ENCODE results near the gene SPPL3.

Gene SPPL3

DNA sequence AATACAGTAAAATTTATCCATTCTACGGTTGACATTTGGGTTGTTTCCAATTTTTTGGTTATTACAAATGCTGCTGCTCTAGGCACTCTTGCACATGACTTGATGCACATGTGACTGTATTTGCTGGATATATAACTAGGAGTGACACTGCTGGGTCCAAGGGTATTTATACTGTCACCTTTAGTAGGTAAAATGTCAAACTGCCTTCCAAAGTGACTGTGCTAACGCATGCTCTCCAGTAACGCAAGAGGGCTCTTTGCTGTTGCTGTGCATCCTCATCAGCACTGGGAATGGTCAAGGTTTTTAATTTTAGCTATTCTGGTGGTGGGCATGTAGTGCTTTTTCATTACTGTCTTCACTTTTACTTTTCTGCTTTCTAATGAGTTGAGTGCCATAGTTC lies 116.3 kb downstream of the SPPL3 start:
- DNase-seq (ENCODE audit: low read depth in 2 of 2), result no peak

DNA sequence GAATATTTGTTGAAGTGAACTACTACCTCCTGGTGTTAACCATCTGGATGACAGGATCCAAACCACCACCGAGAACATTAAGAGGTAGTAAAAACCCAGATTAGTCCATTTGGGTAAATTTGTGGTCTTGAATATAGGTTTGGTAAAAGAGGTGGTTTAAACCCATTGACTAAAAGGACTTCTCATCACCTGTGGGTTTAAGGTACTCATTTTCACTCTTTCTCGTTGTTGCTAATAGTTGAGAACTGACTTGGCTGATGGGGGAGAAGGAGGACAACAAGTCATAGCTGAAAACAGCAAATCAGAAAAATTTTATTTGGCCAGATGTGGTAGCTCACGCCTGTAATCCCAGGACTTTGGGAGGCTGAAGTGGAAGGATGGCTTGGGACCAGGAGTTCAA lies 119.4 kb downstream of the SPPL3 start:
- DNase-seq (ENCODE audit: low read depth in 2 of 2), result no peak

DNA sequence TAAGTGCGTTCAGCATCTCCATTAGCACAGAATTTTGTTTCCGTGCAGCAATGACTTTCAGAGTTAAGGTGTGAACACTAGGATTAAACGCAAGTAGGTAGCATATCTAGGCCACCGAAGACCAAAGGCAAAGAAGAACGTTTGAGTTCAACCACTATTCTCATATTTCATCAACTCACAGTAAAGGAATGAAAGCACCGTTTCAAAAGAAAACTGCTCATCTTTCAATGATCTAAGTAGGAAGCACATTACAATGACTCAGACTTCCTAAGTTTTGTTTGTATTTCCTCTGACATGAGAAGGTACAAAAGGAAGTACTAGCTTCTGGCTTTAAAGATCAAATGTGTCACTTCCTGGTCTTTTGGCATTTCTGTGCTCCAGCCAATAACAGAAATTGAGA lies 121.0 kb downstream of the SPPL3 start:
- DNase-seq (ENCODE audit: low read depth in 2 of 2), result no peak

DNA sequence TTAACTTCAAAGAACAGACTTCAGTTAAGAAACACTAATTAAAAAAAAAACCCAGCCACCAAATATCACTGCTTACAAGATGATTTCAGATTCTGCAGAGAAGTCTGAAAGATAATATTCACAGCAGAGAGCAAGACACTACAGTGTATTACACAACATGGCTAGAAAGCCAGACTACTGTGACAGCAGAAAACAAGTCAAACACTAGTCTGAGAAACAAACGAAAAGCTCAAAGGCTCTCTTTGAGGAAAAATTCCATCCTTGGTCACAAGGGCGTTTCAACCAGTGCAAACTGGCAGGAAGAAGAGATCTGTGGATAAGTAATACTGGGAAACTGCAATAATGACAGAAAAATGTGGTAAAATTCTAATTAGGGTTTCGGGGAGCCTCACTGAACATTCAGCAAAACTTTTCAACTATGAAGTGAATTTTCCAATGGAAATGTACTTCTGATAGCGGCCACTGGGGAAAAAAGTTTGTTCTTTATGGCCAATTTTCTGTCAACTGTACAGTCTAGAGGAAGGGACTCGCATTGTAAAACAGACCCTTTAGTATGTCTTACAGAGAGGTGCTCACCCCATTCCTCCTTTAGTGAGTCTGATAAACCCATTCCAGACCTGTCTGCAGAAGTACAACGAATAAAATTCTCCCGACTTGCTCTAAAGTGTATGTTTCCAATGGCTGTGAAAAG lies 128.2 kb downstream of the SPPL3 start:
- no peak for DNase-seq (ENCODE audit: low read depth in 2 of 2)

DNA sequence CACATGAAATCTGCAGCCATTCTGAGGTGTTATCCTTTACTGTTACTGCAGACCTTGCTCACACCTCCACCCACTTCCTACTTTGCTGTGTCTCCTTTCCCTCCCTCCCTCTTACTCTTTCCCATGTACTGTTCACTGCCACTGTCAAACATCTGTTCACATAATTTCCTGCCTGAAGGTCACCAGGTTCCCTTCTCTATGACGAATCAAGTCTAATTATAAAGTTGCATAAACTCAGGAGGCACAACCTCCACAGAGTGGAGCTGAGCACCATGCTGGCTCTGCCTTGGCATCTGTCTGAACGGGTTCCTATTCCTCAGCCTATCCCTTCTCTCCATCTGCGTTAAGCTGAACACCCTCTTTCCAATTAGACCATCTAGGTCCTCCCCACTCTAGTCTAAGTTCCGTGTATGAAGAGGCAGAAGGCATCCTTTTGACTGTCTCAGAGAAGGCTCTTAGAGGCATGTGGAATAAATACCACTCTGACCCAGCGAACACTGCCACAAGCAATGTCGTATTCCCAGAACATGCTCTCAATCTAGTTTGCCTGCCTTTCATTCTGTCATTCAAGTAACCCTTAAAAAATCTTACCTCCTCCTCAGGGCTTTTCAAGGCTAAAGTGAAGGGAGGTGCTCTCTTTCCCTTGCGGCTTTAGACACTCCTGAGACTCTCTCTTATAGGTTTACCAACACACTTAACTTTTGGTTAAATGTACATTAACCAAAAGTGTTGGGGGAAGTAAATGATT lies 129.8 kb downstream of the SPPL3 start:
- no peak for DNase-seq (ENCODE audit: low read depth in 2 of 2)

DNA sequence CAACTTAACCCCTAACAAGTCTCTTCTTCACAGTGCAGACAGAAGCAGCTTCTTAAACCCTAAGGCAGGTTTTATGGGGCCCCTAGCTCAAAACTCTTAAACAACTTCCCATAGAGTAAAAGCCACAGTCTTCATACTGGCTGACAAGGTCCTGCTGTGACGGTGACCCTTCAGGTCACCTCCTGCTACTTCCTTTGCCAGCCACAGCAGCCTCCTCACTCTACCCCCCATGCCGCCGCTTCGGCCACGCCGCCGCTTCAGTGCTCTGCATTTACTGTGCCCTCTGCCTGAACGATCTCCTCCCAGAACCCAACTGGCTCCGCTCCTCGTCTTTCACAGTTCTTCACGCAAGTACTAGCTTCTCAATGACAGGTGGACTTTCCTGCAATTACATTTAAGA lies 133.1 kb downstream of the SPPL3 start:
- no peak for DNase-seq (ENCODE audit: low read depth in 2 of 2)

DNA sequence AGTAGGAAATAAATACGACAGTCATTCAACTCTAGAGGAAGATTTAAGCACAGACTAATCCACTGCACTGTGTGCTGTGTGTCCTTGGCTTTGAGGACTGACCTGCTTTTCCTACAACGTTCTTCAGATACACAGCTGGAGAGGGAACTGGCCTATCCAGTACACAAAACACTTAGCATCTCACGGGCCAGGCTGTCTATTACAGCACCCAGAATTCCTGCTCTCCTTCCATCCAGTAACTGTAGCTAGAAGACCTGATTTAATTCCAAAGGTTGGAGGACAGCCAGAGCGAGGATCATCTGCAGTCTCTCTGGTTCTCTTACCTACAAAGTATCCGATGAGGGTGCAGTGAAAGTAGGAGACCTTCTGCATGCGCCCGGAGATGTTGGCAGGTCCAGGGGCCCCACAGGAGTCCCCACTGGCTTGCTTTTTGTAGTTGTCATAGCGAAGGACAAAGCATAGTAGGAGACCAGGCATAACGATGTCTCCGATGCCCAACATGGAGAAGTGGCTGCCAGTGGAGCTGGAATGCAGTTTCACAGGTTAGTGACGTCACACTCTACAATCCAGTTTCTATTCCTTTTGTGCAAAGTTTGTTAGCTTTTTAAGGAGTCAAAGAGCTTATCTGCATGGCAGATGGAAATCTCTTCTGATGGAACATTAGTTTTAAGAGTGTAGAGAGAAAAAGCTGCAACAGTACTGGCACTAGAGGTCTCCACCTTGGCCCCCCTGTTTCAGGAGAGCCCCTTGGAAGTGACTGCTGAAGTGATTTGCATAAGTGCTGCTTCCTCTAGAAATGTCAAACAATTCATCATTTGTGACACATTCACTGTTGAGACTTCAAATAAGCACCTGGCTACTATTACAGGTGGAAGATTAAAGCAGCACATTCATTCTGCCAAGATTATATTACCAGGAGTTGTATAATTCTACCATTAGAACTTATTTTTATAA lies 136.8 kb downstream of the SPPL3 start:
- no peak for DNase-seq (ENCODE audit: low read depth in 2 of 2)

DNA sequence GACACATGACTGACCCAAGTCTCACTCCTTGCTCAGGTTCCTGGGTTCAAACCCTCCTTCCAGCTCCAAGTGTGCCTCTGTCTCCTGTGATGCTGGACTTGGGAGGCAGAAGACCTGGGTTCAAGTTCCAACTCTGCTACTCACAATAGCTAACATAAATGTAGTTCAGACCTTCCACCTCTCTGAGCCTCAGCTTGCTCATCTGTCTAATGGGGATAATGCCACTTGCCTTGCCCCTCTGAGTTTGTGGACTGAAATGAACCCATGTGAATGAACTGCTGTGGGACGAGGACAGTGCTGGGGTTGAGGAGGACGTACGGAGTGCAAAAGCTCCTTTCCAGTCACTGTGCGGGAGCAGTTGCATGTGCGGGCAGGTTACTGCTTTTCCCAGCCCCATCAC lies 137.6 kb downstream of the SPPL3 start:
- DNase-seq (ENCODE audit: low read depth in 2 of 2), result no peak

DNA sequence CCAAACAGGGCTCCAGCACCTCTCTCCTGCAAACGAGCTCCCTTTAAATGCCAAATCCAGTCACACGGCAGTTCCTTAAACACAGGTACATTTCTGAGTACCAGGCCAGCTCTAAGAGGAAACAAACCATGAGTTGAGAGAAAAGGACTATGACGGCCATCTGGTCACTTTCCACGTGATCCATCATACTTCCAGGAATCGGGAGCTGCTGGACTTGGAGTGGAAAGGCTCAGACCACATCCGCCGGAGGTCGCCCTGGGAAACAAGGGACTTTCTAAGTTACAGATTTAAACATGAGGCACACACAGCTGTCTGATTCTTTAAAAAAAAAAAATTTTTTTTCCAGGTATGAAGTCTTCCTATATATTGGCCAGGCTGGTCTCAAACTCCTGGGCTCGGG lies 139.3 kb downstream of the SPPL3 start:
- DNase-seq (ENCODE audit: low read depth in 2 of 2), result no peak

DNA sequence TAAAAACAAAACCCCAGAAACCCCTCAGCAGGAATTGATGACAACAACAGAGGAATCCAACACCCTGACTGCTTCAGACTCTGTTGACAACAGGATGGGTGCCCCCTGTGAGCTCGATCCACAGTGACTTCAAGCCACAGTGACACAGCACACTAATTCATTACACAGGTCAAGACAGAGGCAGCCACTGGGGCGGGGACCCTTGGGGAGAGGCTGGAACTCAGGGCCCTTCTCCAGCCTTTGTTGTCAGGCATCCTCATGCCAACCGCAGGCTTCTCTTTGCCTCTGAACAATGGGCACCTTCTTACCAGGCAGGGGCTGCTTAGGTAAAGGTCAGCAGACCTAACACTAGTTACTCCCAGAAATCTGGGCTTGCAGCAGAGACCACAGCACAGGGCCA lies 140.9 kb downstream of the SPPL3 start:
- no peak for DNase-seq (ENCODE audit: low read depth in 2 of 2)

DNA sequence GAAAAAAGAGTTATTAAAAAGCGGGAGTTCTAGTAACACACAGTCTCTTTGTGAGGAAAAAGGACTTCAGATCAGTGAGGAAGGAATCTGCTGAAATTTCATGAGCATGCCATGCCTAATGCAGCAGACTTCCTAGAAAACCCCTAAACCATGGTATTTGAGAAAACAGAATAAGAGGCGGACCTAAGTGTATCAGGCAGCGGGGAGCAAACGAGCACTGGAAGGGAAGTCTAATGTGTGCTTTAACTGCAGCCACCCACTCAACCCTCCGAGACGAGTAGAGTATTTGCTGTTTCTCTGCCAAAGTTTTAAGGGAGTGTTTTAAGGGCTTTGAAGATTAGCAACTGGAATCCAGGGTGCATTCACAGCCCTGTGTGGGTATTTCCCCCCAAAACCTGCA lies 142.1 kb downstream of the SPPL3 start:
- no peak for DNase-seq (ENCODE audit: low read depth in 2 of 2)

DNA sequence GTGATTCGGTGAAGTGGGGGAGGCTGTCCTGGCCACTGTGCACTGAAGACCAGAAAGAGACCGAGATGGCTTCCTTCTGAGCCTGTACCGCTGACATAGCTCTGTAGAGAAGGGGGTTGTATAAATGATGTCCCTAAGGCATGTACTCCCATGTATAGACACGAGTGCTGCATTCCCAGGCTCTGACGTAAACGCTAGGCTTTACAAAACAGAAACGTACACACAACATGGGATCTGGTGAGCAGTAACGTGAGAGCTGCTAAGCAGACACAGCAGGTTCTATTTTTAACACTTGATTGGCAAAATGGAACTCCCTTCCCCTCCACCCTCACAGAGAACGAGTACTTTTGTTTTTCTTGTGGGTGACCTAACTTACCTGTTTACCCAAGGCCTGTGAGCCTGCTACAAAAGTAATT lies 142.6 kb downstream of the SPPL3 start:
- DNase-seq (ENCODE audit: low read depth in 2 of 2), result no peak

DNA sequence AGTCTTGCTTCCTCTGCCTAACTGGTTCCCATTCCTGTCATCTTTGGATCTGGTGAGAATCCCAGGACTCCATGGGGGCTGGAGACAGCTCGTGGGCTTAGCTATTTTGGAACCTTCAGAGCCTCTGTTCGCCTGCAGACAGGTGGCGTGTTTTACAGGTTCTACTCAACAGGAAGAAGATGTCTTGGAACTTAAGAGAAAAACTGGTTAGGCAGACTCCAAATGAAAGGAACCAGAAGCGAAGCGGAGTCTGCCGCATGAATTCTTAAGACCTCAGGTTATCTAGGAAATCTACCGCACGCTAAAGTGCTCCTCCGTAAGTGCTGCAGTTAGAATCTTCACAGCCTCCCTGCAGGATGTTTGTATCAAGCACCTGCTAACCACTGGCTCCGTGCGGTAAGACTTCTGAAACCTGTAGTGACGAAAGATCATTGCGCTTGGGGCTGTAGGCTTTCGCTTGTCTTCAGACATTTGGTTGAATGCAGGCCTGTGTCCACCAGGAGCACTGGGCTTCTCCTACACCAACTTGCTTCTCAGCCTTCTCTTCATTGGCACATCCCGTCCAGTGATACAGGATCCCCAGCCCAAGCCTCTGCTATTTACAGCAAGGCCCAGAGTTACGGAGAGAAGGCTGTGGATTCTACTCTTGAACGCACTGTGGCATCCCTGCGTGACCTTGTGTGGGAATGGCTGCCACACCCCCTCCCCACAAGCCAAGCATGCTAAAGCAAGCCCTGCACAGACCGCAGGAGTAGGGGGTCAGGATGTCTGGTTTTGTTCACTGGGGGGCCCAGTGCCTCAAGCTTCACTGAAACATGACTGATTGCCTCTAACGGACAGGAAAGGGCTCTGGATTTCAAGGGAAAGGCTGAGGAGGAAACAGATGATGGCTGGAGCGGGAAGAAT lies 143.6 kb downstream of the SPPL3 start:
- DNase-seq (ENCODE audit: low read depth in 2 of 2), result no peak

DNA sequence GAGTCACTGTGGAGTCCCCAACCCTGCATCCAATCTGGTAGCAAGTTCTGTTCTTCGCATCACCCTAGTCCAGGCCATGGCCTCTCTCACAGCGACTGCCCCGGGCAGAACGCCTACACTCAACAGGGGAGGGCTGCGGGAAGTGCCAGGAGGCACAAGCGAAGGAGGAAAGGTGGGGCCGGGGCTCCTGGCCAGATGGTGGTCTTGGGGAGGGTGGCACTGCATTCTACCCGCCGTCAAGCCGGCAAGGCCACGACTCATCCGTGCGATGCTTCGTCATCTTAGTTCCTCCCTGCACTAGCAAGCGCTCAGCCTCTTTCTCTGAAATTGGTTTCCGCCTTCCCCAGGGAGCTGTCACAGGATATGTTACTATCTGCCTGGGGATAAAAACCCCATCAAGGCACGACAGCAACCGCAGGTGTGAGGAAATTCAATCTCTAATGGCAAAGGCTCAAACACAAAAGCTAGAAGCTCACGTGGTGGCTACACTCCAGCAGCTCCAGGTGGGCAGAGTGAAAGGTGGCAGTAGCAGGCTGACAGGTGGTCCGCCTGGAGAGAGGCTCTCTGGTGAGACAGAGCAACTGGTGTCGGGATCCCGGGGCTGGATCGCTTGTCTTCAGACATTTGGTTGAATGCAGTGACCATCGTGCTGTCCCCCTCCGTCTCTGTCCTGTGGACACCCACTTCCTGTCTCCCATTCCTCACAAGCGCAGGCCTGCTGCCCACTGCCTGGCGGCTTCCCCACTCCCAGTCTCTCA lies 144.4 kb downstream of the SPPL3 start:
- DNase-seq (ENCODE audit: low read depth in 2 of 2), result no peak

DNA sequence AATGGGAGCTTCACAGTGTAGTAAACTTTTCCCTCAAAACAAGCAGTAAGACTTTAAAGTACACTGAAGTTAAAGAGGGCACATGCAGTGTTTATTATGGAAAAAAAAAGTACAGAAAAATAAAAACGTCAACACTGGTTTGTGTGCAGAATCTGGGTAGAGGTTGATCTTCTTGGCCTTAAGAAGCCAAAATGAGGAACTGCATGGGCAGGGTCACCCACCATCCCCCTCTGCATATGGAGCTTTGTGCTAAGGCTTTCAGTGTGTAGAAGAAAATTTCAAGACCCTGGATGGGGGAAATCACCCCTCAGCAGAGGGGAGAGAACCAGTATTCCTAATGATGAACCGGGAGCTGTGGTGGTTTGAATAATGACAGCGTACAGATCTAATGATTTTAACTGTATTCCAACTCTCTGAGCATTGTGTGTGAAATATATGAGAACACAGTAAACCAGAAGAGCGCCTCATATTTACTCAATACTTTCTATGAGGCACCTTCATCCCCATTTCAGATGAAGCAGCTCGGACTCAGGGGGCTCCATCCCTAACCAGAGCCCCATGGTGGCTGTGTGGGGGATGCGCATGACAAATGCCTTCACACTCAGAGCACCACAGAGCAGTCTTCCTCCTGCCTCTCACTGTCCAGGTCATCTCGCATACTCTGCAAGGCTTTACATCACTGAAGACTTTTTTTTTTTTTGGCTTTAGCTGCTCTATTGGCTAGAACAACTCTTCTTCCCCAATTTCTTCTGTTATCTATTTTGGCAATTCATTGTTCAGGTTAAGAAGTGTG lies 145.2 kb downstream of the SPPL3 start:
- no peak for DNase-seq (ENCODE audit: low read depth in 2 of 2)

DNA sequence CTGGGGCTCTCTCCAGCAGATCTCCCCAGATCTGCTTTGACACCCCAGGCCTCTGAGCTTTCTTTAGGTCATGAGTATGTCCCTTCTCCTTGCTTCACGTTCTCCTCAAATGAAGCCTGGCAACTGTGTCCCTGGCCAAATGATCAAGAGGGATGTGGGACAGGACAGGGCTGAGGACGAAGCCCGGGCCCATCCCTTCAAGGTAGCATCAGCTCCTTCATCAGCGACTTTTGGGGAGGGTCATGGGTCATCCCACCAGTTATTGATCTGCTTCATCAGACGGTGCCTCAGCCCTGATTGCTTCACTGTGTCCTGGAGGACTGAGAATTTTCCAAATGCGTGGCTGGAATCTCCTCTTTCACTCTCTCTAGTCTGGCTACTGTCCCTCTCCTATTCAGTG lies 146.2 kb downstream of the SPPL3 start:
- DNase-seq (ENCODE audit: low read depth in 2 of 2), result no peak

DNA sequence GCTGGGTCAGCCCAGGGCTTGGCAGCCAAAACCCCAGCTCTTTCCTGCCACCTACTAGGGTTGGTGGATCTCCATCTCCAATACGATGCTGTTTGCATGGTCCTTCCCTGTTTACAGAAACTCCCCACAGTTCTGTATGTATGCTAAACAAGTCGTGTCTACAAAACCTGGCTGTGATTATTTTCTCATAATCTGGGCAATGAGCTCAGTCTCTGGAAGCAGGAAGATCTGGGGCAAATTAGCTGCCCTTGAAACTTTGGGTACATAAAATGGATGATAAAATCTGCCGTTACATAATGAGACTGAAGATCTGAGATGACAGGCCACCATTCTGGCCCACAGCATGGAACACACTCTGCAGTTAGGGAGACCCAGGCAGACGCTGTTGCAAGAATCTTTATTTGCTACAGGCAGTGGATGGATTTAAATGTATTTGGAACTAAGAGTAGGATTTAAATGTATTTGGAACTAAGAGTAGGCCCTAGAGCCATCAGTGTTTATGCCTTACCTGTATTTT lies 146.9 kb downstream of the SPPL3 start:
- no peak for DNase-seq (ENCODE audit: low read depth in 2 of 2)

DNA sequence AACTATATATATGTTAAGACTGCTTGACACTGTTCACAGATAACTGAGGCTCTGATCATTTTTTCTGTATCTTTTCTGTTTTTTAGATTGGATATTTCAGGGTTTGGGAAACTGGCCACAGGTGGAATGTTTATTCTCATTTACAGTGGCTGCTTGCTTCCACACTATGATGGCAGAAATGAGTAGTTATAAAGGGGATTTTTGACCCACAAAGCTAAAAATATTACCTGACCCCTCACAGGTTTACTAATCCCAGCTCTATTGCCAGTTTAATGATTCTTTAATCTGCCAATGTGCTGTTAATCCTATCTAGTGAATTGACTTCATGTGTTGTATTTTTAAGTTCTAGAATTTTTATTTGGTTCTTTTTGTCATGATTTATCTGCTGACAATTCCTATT lies 148.9 kb downstream of the SPPL3 start:
- no peak for DNase-seq (ENCODE audit: low read depth in 2 of 2)

DNA sequence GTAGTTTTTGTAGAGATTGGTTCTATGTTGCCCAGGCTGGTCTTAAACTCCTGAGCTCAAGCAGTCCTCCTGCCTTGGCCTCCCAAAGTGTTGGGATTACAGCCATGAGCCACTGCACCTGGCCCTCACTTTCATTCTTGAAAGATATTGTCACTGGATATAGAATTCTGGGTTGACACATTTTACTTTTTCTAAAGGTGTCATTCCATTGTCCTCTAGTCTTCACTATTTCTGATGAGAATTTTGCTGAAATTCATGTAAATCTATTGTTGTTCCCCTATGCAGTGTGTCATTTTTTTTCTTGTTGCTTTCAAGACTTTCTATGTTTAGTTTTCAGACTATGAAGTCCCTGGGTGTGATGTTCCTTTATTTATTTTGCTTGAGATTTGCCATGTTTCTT lies 149.4 kb downstream of the SPPL3 start:
- DNase-seq (ENCODE audit: low read depth in 2 of 2), result no peak

DNA sequence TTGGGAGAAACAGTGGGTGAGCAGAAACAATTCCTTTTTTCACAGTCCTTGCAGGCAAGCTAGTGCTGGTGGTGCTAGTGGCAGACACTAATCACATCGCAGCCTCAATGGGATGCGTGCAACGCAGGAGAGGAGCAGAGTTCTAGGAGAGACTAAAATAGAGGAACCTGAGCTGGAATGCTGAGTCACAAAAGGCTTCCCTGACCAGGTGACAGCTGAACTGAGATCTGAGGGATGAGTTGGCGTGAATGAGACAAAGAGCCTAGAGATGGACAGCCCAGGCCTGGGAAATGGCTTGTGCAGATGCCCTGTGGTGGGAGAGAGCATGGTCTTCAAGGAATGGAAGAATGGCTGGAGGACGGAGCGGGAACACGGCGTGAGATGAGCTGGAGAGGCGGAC lies 152.8 kb downstream of the SPPL3 start:
- no peak for DNase-seq (ENCODE audit: low read depth in 2 of 2)

Measured in stimulated activated CD8-positive, alpha-beta memory T cell treated with anti-CD3 and anti-CD28 coated beads, Interleukin-7, amount 100 ng/mL, for 1 hour (primary cell).